NCI-H2081 treated with DMSO at 0.1 percent for 48 hours (cell line): ENCODE measurements around the gene PLA2G1B.

Experiments used
- DNase-seq: peaks from one replicate; lab custom pipeline; 2025; lab: John Stamatoyannopoulos, UW

Gene PLA2G1B

DNA sequence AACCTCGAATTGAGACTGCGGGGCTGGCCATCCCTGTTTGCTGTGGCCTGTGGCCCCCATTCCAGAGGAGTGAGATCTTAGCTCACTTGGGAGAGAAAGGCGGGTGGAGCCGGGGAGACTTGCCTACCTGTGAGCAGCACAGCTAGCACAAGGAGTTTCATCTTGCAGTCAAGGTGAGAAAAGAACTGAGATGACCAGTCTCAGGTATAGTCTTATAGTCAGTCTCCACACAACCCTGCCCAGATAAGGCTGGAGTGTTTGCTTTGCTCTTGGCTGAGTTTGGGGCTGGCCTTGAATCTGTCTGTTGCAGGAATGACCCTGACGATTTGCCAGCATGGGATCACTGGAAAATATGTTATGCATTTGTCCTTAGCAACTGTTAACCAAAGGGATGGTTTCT, at the start of gene PLA2G1B:
PLA2G1B (minus strand) TSS at position 187 of the 400 bp plus-strand sequence; CDS start at position 161, 26 bp downstream.
- no peak for DNase-seq

DNA sequence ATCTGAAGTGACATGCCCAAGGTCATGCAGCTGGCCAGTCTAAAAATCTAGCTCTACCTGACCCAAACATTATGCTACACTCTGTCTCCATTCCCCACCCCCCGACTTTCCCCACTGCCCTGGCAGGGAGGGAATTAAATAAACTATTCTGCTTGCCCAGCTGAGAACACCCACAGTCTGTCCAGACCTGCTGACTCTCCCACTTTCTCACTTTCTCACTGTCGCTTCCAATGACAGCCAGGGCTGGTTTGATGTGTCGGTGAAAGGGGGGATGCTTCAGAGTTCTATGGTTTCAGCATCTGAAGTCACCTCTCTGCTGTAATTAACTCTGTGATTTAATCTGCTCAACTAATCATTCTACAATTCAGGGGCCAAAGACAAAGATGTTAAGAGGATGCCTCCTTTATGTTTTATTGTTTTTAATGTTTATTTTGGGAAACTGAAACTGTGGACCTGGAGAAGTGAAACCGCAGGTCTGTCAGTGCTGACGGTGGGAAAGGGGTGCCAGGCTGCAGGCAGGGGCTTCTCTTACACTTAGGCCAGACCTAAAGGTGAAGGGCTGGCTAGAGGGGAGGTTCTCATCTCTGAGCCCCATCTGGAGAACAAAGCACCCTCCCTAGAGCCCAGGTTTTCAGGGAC, 49.5 kb upstream of the PLA2G1B start:
- no peak for DNase-seq

DNA sequence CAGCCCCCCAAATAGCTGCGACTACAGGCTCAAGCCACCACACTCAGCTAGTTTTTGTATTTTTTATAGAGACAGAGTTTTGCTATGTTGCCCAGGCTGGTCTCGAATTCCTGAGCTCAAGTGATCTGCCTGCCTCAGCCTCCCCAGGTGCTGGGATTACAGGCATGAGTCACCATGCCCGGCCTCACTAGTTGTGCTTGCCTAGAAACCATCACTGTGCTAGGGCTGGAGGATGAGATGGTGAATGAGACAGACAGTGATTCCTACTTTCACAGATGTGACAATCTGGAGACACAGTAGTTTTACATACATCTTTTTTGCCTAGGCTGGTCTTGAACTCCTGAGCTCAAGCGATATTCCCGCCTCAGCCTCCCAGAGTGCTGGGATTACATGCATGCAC, 48.8 kb upstream of the PLA2G1B start:
- DNase-seq = no peak

DNA sequence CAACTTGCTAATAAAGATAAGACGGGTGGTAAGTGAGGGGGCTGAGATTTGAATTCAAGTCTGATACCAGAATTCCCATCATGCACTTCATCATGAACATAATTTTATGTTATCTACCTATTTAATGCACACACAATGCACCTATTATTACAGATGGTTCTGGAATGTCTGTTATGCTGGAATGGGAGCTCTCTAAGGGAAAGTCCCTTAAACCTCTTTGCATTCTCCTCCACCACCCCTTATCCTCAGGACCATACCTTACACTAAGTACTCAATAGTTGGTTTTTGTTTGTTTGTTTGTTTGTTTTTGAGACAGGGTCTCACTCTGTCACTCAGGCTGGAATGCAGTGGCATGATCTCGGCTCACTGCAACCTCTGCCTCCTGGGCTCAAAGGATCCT, 48.4 kb upstream of the PLA2G1B start:
- DNase-seq = no peak

DNA sequence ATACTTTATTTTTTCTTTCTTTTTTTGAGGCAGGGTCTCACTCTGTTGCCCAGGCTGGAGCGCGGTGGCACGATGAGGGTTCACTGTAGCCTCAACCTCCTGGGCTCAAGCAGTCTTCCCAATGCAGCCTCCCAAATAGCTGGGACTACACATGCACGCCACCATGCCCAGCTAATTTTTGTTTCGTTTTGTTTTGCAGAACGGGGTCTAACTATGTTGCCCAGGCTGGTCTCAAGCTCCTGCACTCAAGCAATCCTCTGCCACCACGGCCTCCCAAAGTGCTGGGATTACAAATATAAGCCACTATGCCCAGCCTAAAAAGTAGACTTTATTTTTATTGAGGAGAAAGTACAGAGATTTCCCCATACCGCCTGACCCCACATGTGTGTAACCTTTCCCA, 46.1 kb upstream of the PLA2G1B start:
- DNase-seq = no peak

DNA sequence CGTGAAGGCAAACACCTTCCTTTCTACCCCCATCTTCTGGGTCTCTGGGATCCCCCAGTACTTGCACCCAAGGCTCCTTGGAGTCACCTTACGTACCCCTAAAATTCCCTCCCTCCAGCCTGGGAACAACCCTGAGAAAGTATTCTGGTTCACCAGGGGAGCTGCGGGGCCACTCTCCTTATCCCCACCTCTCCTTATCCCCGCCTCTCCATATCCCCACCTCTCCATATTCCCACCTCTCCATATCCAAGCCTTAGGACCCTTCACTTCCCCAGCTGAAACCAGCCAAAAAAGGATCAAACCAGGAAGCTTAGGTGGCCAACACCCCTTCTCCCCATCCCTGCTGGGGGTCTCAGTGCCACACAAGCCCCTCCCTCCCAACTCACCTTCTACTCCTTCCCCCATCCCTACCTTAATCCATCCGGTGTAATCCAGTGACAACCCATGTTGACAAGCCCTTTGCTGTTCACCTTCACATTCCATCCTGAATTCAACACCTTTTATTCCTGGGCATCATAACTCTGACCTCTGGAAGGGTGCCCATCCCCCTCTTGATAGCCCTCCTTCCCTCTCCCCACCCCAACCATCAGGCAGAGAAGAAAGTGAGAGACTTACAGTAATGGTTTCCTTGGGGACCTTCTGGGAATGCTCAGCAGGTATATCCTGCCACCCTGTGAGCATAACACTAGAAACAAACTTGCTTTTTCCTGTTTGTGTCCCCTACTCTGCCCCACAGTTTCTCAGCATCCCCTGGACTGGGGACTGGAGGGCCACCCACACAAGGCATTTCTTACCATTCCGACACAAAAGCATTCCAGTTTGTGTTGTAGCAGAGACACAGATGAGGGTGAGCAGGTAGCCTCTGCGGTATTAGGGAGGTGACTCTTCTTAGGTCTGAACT, 43.0 kb upstream of the PLA2G1B start:
- no peak for DNase-seq

DNA sequence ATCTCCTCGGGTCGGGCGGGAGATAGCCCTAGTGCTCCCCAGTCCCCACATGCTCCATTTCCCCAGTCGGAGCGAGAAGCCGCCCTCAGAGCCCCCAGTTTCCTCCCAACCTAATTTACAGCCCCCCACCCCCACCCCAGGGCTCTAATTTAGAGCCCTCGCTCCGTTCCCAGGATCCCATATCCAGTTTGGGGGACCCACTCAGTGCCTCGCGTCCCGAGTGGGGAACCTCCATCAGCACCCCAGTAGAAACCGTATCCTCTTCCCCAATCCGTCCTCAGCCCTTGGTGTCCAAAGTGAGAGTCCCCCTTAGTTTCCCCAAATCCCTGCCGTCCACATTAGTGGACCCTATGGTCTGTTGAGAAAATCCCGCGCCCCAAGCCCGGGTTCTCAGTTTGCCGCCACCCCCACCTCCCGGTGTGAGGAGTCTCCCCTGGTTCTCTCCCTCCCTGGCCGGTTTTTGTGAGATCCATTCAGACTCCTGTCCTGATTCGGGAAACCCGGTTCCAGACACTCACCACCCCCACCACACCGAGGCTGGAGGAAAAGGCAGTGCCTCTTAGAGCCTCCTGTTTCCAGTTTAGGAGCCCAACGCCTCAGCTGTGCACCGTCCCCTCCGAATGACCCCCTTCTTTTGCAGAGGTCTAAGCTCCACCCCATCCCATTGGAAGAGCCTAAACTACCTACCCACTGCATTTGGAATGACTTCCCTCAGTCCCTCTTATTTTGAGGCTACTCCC, 42.2 kb upstream of the PLA2G1B start:
- DNase-seq = no peak

DNA sequence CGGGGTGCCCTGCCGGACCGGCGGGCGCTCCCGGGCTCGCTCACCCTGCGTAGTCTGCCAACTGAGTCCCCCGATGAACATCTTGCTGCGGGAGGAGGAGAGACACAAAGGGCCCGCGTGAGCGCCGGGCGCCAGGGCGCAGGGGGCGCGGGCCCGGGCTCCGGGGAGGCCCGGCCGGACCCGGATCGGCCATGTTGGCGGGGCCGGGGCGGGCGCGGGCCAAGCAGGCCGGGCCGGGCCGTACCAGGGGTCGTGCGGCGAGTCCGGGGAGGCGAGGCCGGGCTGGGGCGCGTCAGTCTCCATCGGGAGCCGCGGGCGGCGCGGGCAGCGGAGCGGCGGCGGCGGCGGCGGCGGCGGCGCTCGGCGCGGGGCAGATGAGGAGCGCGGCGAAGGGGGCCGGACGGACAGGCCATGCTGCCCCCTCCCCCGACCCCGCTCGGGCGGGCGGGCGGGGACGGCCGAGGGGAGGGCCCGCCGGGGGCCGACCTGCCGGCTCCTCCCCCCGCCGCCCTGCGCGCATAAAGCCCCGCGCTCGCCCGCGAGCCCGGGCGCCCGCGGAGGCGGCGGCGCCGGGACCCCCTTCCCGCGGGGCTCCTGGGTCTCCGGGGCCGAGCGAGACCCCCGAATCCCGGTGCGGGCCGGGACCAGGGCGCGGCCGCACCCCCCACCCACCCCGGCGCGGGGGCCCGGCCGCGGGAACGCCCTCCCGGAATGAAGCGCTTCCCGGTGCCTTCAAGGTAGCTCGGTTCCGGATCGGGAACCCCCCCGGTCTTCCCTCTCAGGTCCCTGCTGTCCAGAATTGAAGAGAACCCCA, 41.4 kb upstream of the PLA2G1B start, which contains the start of gene MSI1:
MSI1 (minus strand) TSS at position 376 of the 814 bp plus-strand sequence; CDS start at position 303, 73 bp downstream.
- no peak for DNase-seq

DNA sequence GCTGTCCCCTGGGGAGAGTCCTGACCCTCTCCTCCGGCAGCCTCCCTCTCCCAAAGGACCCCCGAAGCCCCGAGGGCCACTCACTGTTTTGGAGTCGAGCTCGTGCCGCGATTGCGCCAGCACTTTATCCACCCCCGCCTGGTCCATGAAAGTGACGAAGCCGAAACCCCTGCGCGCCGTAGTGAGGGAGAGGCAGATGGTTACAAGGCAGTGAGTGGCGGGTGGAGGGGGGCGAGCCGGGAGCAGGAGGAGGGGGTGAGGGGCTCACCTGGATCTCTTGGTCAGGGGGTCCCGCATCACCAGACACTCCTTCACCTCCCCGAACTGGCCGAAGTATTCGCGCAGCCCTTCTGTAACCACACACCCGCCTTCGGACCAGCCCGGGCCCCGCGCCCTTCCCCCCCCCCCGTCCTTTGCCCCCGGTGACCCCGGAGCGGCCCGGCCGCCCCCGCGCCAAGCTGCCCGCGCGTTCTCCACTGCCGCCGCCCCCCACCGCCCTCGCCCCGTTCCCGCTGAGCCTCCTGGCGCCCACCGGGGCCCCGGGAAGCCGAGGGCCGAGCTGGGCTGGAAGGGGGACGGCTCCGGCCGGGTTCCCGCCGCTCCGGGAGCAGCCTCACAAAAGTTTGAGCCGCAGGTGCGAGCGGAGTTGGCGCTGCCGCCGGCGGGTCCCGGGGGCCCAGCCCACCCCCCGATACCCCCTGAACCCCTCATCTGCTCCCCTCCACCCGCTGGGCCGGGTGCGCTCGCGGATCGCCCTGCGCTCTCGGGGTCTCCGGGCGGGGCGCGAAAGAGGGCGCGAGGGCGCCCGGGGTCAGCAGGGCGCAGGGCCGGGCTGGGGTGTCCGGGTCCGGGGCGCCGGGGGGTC, 40.6 kb upstream of the PLA2G1B start:
- no peak for DNase-seq

DNA sequence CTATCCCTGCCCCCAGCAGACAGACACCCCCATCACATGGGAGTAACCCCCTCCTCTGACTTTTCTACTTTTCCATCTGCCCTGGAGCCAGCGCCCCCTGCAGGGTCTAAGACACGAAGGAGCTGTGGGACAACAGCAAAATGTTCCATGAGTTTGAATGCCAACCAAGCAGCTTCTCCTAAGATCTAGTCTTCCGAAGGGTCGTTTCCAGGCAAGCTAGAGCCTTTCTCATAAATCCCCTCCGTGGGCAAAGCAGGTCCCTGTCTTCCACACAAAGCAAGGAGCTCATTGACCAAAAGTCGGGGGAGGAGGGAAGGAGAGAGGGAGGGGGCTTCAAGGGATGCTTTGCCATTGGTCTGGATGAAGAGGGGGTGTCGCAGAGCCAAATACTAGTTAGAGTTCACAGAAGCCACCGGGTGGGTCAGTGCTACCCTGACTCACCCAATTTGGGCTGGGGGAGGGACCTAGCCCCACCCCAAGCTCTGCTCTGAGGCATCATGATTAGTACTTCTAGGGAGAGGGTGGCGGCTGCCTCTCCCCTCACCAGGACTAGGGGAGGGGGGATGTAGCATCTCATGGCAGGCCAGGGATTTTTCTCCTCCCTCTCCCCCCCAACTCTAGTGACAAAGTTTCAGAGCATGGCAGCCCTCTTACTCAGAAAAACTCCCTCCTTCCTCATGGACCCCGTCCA, 39.8 kb upstream of the PLA2G1B start:
- peak; percentile 2 for DNase-seq

DNA sequence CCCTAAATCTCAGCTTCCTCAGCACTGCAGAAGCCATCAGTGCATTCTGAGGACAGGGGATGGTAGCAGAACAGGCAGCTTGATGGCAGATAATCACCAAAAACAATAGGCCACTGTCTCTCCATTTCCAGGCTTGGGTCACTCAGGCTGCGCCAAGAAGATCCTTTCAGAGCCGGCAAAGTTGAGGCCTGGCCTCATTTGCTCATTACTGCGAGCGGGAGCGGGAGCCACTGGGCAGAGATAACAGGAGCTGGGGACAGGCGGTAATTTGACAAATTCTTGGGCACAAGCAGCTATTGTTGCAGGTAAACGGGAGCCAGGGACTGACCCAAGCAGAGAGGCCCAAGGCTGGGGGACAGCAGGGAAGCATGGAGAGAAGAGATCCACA, 39.3 kb upstream of the PLA2G1B start:
- DNase-seq = no peak

DNA sequence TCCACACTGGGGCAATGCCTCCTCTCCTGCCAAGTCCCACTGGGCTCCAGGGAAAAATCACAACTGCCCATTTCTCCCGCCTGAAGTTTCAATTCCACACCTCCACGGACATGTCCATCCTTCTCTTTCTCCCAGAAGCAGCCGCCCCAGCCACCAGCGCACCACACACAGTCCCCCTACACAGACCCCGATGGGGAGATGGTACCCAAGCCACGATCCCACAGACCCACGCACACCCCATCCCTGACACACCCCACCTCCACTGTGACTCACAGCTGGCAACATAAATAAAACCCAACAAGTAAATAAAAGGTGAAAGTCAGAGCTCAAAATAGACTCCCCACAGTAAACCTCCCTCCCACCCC, 38.7 kb upstream of the PLA2G1B start:
- no peak for DNase-seq

DNA sequence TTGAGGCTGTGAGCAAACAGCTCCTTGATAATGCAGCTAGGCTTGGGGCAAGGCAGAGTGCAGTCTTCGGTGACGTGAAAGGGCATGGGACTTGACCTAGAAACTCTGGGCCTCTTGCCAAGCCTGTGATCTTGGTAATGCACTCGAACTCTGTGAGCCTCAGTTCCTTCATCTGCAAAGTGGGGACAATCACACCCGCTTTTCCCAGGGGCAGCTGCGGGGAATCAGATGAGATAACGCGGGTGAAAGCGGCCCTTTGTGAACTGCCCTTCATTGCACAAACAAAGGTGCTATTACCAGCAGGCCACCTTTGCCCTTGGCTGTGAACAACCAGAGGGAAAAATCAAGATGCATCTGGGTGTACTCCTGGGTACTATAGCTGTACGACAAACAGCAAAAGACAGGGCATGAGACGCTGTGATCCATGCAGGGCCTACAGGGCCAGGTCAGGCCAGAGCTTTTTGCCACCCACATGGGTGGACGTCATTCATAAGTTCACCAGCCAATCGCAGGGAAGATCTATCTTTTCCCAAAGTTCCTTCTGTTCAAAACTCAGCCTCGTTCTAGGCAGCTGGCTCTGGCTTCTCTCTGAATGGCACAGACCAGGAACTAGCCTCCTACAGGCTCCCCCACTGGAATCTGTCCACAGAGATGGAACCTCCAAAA, 38.2 kb upstream of the PLA2G1B start:
- DNase-seq = no peak

DNA sequence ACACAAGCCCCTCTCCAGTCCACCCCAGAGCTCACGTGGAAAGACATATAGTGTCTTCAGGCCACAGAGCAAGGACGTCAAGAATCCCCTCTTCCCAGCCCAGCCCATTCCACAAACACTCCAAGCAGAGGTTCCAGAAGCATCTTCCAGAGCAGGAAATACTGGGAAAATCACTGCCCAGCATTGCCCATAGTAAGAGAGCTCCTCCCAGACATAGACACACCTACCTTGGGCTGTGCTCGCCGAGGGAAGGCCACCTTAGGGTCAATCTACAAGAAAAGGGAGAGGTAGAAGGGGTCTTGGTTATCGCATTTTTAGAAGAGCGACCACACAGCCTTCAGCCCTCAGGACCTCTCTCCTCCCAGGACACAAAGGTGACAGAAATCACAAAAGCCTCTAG, 36.9 kb upstream of the PLA2G1B start:
- no peak for DNase-seq

DNA sequence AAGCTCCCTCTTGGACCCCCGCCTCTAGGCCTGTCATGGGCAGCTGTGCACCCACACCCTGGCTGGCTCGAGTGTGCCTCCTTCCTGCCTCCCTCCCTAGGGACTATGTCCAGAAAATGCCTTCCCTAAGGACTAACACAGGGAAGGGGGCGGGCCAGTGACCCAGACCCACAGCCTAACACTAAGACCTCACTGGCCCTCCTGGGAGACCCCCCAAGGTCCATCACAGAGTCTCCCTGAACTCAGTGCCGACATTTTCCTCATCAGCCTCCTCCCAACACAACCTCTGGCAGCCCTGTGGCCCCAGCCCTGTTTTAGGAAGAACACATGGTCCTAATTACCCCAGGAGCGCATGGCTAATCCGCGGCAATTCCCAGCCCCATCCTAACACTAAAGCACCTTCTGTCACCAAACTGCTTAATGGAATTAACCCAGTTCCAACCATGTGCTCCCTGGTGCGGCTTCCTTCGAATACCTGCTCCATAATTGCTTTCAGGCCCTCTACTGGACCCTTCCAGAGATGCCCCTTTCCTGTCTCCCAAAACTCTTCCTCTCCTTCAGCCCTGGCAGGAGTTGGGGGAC, 35.8 kb upstream of the PLA2G1B start:
- no peak for DNase-seq

DNA sequence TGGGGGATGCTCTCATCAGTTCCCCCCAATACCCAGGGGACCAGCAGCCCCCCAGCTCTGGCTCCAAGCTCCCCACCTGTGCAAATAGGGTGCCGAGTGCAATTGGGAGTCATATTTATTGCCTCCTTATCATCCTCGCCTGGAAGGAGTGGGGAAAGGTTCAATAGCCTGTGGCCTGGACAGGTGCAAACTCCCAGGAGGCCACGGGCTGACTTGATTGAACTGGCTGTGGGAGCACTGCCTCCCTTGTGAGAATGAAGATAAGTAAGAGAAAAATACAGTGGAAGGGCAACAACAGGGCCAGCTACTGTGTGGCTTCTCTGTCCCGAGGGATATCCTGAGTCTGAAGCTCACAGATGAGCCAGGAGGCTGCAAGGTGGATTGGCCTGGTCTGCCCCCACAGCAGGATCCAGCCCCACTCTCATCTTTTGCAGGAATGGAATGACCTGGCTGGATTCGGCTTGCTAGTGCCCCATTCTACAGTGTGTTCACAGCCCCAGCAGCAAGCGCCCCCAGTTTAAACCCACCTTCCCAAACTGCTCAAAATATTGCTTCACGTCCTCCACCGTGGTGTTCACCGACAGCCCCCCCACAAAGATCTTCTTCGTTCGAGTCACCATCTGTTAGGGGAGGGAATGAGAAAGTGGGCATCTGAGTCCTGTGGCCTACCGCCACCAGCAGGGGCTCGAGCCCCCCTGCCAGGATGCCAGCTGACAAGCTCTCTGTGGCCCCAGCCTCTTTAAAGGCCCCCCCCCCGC, 35.1 kb upstream of the PLA2G1B start:
- DNase-seq = no peak

DNA sequence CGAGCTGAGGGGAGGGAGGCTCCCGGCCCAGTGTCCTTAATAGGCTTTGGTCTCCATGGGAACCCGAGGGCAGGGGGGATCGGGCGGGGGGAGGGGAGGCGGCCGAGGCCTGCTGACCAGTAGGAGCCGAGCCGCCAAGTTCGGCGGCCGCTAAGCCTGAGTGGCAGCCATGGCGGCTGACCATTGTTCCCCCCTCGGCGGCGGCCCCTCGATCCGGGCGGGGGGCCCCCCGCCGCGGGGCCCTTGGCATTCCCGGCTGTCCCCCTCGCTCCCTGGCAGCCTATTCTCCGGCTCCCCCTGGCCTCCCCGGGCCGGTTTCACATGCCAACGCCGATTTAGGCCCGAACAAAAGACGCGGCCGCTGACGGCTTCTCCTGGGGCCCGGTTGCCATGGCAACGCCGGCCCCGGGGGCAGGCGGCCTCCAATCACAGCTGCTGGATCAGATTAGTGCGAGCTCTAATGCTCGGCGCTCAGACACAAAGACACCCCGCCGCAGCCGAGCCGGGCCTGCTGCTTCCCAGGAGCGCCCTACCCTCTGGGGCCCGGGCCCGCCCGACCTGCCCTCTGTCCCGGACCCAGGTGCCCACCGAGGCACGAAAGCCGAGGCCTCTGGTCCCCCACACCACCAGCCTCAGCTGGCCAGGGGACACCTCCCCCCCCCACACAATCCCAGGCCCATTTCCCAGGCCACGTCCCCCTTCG, 34.1 kb upstream of the PLA2G1B start:
- DNase-seq = peak; percentile 67

DNA sequence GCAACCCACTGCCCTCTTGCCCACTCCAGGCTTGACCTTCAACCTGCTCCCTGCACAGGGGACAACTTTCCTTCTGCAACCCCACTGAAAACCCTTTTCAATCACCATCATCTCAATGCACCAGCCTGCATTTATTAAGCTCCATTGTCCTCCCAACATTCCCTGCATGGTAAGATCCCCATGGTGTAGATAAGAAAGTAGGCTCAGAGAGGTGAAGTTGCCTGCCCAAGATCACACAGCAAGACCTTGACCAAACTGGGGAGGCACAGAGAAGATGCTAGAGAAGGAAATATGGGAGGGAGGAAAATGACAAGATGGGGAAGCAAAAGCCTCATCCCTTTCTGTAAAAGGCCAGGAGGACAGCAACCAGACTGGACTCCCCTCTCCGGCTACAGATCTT, 31.5 kb upstream of the PLA2G1B start:
- no peak for DNase-seq
